Activated B cell treated with CpG ODN at 0.5 μM for 24 hours (primary cell): ENCODE data around the gene LZTR1. TPM values are rescaled to one million over a fixed set of nuclear protein-coding genes. Genes with fewer than 3 reads are reported as not detected.

Source experiments
- ATAC-seq: fragments of 200-7000 bp; cut with Tn5 transposase; one replicate; pipeline ENCODE4 v1.10.0; 2021; ENCODE audit warnings: low read depth, mild to moderate bottlenecking, moderate library complexity
- CTCF ChIA-PET: fragments of 350-600 bp; sonication (Branson Sonifier 250); formaldehyde crosslinking; loops from one replicate; lab custom pipeline; 2021; ENCODE audit warnings: antibody characterized with exemption; lab: Charles Lee
- POLR2A ChIA-PET: fragments of 350-600 bp; sonication (Branson Sonifier 250); formaldehyde crosslinking; loops from one replicate; lab custom pipeline; 2021; ENCODE audit warnings: antibody characterized with exemption; lab: Charles Lee
- DNase-seq: peaks from one replicate; pipeline ENCODE4 v3.0.0; 2022
- H3K27ac Mint-ChIP-seq: one replicate; pipeline ENCODE4 v1.8.0; 2020; ENCODE audit warnings: mixed read lengths
- H3K27me3 Mint-ChIP-seq: one replicate; pipeline ENCODE4 v1.8.0; 2021; ENCODE audit warnings: mixed read lengths
- H3K36me3 Mint-ChIP-seq: one replicate; pipeline ENCODE4 v1.8.0; 2021; ENCODE audit warnings: low read depth, mixed read lengths
- H3K4me1 Mint-ChIP-seq: one replicate; pipeline ENCODE4 v1.8.0; 2021; ENCODE audit warnings: mixed read lengths
- H3K4me3 Mint-ChIP-seq: one replicate; pipeline ENCODE4 v1.8.0; 2020; ENCODE audit warnings: mild to moderate bottlenecking, mixed read lengths
- H3K9me3 Mint-ChIP-seq: one replicate; pipeline ENCODE4 v1.8.0; 2020; ENCODE audit warnings: mixed read lengths
- CTCF ChIP-seq: fragments of 200-600 bp; IDR thresholded peaks from one replicate; pipeline ENCODE4 v1.8.0; 2022; ENCODE audit warnings: antibody characterized with exemption, mild to moderate bottlenecking
- intact Hi-C: fragments of 100-400 bp; cut with micrococcal nuclease; formaldehyde crosslinking; loops from one replicate; pipeline ENCODE4 v1.15.1; 2024
- total RNA-seq: library from RNA; stranded (reverse); gene quantifications from 2 replicates; pipeline ENCODE4 v1.2.3, GENCODE V29; 2022

The LZTR1 gene
- total RNA-seq, 1 donor from 2014 or later: 89.3 TPM

GRCh38 chr22:20956258-20957101, 25.6 kb upstream of the LZTR1 start:
- H3K4me1 Mint-ChIP-seq: peaks cover 12% of the 10 kb centered on the region

GRCh38 chr22:20957102-20957682, 24.9 kb upstream of the LZTR1 start:
- TF ChIP-seq CTCF: no peak
- Mint-ChIP-seq H3K9me3 (no peaks in the 10 kb centered on the region), H3K27ac (no peak overlapping the region), H3K4me3 (peak overlapping the region; percentile 83), H3K27me3 (peaks cover 6% of the 10 kb centered on the region), H3K4me1 (peaks cover 18% of the 10 kb centered on the region), H3K36me3 (peaks cover 21% of the 10 kb centered on the region)
- ChIA-PET POLR2A (interaction anchor here (0.6 kb wide), 2 partner anchors 21 to 539 kb away, joined by 4 to 7 read pairs; no protein-coding TSS in a partner anchor), CTCF (no interaction called here)
- intact Hi-C loops: loop anchor here (5.0 to 10.0 kb wide), 2 partner anchors 40 to 72 kb away; partner anchors contain the start of gene CRKL
- ATAC-seq: peak; percentile 6
- DNase-seq: no peak

More at GRCh38 chr22:20956258-20957101, 25.6 kb upstream of the LZTR1 start:
- intact Hi-C loops: loop anchor here (5.0 to 10.0 kb wide), 2 partner anchors 39 to 72 kb away; partner anchors contain the start of gene CRKL
- TF ChIP-seq CTCF: no peak
- Mint-ChIP-seq H3K27ac (no peak overlapping the region), H3K4me3 (peak overlapping the region; percentile 65), H3K36me3 (peaks cover 28% of the 10 kb centered on the region), H3K9me3 (no peaks in the 10 kb centered on the region), H3K27me3 (peaks cover 6% of the 10 kb centered on the region)
- no peak for DNase-seq
- peak; percentile 3 for ATAC-seq
- POLR2A ChIA-PET: interaction anchor here (0.6 to 0.7 kb wide), 3 partner anchors 21 to 606 kb away, joined by 3 to 7 read pairs (median 4); no protein-coding TSS in a partner anchor
- CTCF ChIA-PET: no interaction called here

GRCh38 chr22:20957683-20958431, 24.2 kb upstream of the LZTR1 start:
- DNase-seq (no peak), ATAC-seq (peak; percentile 59)
- ChIA-PET POLR2A (interaction anchor here (0.6 kb wide), 2 partner anchors 323 to 540 kb away, joined by 4 to 11 read pairs; no protein-coding TSS in a partner anchor), CTCF (no interaction called here)
- Mint-ChIP-seq H3K36me3 (peaks cover 14% of the 10 kb centered on the region), H3K27ac (no peak overlapping the region), H3K9me3 (no peaks in the 10 kb centered on the region), H3K4me1 (peaks cover 18% of the 10 kb centered on the region), H3K4me3 (peak overlapping the region; percentile 83), H3K27me3 (peaks cover 6% of the 10 kb centered on the region)
- intact Hi-C loops: loop anchor here (5.0 to 10.0 kb wide), 2 partner anchors 41 to 73 kb away; partner anchors contain the start of gene CRKL
- TF ChIP-seq CTCF: no peak

GRCh38 chr22:20959578-20960461, 22.3 kb upstream of the LZTR1 start:
- Mint-ChIP-seq H3K27me3 (peaks cover 6% of the 10 kb centered on the region), H3K27ac (no peak overlapping the region), H3K36me3 (no peaks in the 10 kb centered on the region), H3K4me1 (peaks cover 29% of the 10 kb centered on the region), H3K4me3 (no peak overlapping the region), H3K9me3 (no peaks in the 10 kb centered on the region)
- intact Hi-C loops: loop anchor here (5.0 to 10.0 kb wide), 2 partner anchors 43 to 75 kb away; partner anchors contain the start of gene CRKL
- ChIA-PET CTCF (no interaction called here), POLR2A (interaction anchor here (0.6 to 0.7 kb wide), 2 partner anchors 9 to 459 kb away, joined by 3 to 4 read pairs; no protein-coding TSS in a partner anchor)
- DNase-seq (no peak), ATAC-seq (no peak)
- TF ChIP-seq CTCF: no peak
